H1 (cell line): ENCODE results near the gene POU2AF3. TPM values are rescaled to one million over a fixed set of nuclear protein-coding genes. Genes with fewer than 3 reads are reported as not detected.

ENCODE experiments used
- CTCF ChIA-PET: fragments of 300-600 bp; sonication (Branson Sonifier 250); formaldehyde crosslinking; loops from one replicate; lab custom pipeline; 2021; ENCODE audit not compliant: partially characterized antibody; lab: Charles Lee
- POLR2A ChIA-PET: fragments of 300-600 bp; sonication (Branson Sonifier 250); formaldehyde crosslinking; loops from one replicate; lab custom pipeline; 2021; ENCODE audit warnings: inconsistent platforms; ENCODE audit not compliant: partially characterized antibody; lab: Charles Lee
- DNase-seq, 2 experiments: peaks; one replicate each; pipeline versions ENCODE4 v3.0.0 to v3.0.0-alpha.2; 2010 to 2022; ENCODE audit warnings: low spot score in 2 of 2, low read depth in 1 of 2, mixed read lengths in 1 of 2
- FAIRE-seq: peaks from 2 replicates; lab custom pipeline; 2011; peaks lifted over from hg19 to GRCh38; lab: Jason Lieb, UNC
- H2AFZ ChIP-seq: 2 replicates; pipeline ENCODE4 v1.8.1; 2012; ENCODE audit warnings: low read length, inconsistent platforms
- H2AK5ac ChIP-seq: 2 replicates; pipeline ENCODE4 v1.6.1; 2013; ENCODE audit warnings: low read depth, low read length
- H2BK120ac ChIP-seq: replicated peaks from 2 replicates; pipeline ENCODE3; 2013; ENCODE audit warnings: low read depth, low read length, inconsistent platforms
- H2BK12ac ChIP-seq: 2 replicates; pipeline ENCODE4 v1.6.1; 2013; ENCODE audit warnings: low read depth, low read length
- H2BK15ac ChIP-seq: 2 replicates; pipeline ENCODE4 v1.6.1; 2013; ENCODE audit warnings: low read length
- H2BK20ac ChIP-seq: 2 replicates; pipeline ENCODE4 v1.6.1; 2013; ENCODE audit warnings: low read length
- H2BK5ac ChIP-seq: 2 replicates; pipeline ENCODE4 v1.6.1; 2013; ENCODE audit warnings: low read depth, low read length
- H3K14ac ChIP-seq: 2 replicates; pipeline ENCODE4 v1.6.1; 2013; ENCODE audit warnings: inconsistent platforms; ENCODE audit not compliant: insufficient read length
- H3K18ac ChIP-seq: 2 replicates; pipeline ENCODE4 v1.6.1; 2013; ENCODE audit warnings: low read length; ENCODE audit errors: extremely low read depth
- H3K23ac ChIP-seq: 2 replicates; pipeline ENCODE4 v1.6.1; 2013; ENCODE audit warnings: inconsistent platforms; ENCODE audit not compliant: insufficient read length
- H3K23me2 ChIP-seq: 2 replicates; pipeline ENCODE4 v1.6.1; 2013; ENCODE audit warnings: low read depth, low read length
- H3K27ac ChIP-seq: 2 replicates; pipeline ENCODE4 v1.6.1; 2011; ENCODE audit warnings: low read depth, low read length, inconsistent platforms
- H3K27me3 ChIP-seq, 4 experiments: replicated peaks in 1 of 4; 1 replicate in 1 of 4; 2 replicates in 3 of 4; pipeline versions ENCODE4 v1.6.1 to v1.8.1; 2011 to 2013; ENCODE audit warnings: low read length in 3 of 4, mild to moderate bottlenecking in 3 of 4, inconsistent platforms in 2 of 4, mixed read lengths in 2 of 4, moderate library complexity in 1 of 4; ENCODE audit not compliant: control insufficient read depth in 3 of 4, insufficient read depth in 3 of 4; ENCODE audit errors: extremely low read depth in 1 of 4
- H3K36me3 ChIP-seq, 4 experiments: 2 replicates each; pipeline versions ENCODE4 v1.6.1 to v1.8.1; 2011 to 2013; ENCODE audit warnings: mild to moderate bottlenecking in 4 of 4, low read length in 3 of 4, moderate library complexity in 2 of 4, control low read depth in 1 of 4, inconsistent platforms in 1 of 4; ENCODE audit not compliant: insufficient read depth in 4 of 4, control insufficient read depth in 2 of 4
- H3K4ac ChIP-seq: replicated peaks from 2 replicates; pipeline ENCODE3; 2013; ENCODE audit warnings: low read length, low read depth, mixed read lengths, inconsistent platforms; ENCODE audit not compliant: insufficient read length
- H3K4me1 ChIP-seq, 4 experiments: replicated peaks in 1 of 4; 1 replicate in 1 of 4; 2 replicates in 3 of 4; pipeline versions ENCODE4 v1.6.1 to v1.8.1; 2011 to 2013; ENCODE audit warnings: low read length in 3 of 4, inconsistent platforms in 2 of 4, mixed read lengths in 1 of 4; ENCODE audit not compliant: insufficient read depth in 4 of 4, control insufficient read depth in 3 of 4
- H3K4me2 ChIP-seq, 2 experiments: 2 replicates each; pipeline versions ENCODE4 v1.6.1 to v1.8.1; 2011 to 2013; ENCODE audit warnings: low read depth in 2 of 2, low read length in 2 of 2, control low read depth in 1 of 2, inconsistent platforms in 1 of 2, mild to moderate bottlenecking in 1 of 2; ENCODE audit not compliant: insufficient read depth in 1 of 2
- H3K4me3 ChIP-seq, 4 experiments: fragments of 200-600, 300-600 bp in 1 of 4; sonication (generic), shearing (Covaris generic), sonication (Bioruptor Twin) in 1 of 4; 2 replicates each; pipeline versions ENCODE4 v1.5.1 to v1.8.1; 2011 to 2016; ENCODE audit warnings: low read length in 4 of 4, low read depth in 3 of 4, control low read depth in 2 of 4, inconsistent platforms in 2 of 4, mild to moderate bottlenecking in 2 of 4, mixed read lengths in 1 of 4, moderate library complexity in 1 of 4; ENCODE audit not compliant: insufficient read depth in 2 of 4; ENCODE audit errors: extremely low read depth in 1 of 4
- H3K56ac ChIP-seq: replicated peaks from 2 replicates; pipeline ENCODE3; 2013; ENCODE audit warnings: low read depth, mild to moderate bottlenecking, mixed read lengths, low read length, inconsistent platforms; ENCODE audit not compliant: insufficient read length
- H3K79me1 ChIP-seq: 2 replicates; pipeline ENCODE4 v1.6.1; 2013; ENCODE audit warnings: low read depth, low read length, control low read depth
- H3K79me2 ChIP-seq, 2 experiments: 2 replicates each; pipeline versions ENCODE4 v1.6.1 to v1.8.1; 2012 to 2013; ENCODE audit warnings: low read length in 2 of 2, mild to moderate bottlenecking in 2 of 2, inconsistent platforms in 1 of 2; ENCODE audit not compliant: insufficient read depth in 2 of 2, control insufficient read depth in 1 of 2
- H3K9ac ChIP-seq, 4 experiments: replicated peaks in 1 of 4; 1 replicate in 1 of 4; 2 replicates in 3 of 4; pipeline versions ENCODE4 v1.6.1 to v1.8.1; 2011 to 2013; ENCODE audit warnings: low read depth in 3 of 4, low read length in 3 of 4, control low read depth in 2 of 4, mild to moderate bottlenecking in 2 of 4, moderate library complexity in 2 of 4, inconsistent platforms in 1 of 4; ENCODE audit errors: extremely low read depth in 1 of 4
- H3K9me3 ChIP-seq, 2 experiments: 2 replicates each; pipeline versions ENCODE4 v1.6.1 to v1.8.1; 2012 to 2013; ENCODE audit warnings: mild to moderate bottlenecking in 2 of 2, moderate library complexity in 2 of 2, control low read depth in 1 of 2, inconsistent platforms in 1 of 2, low read depth in 1 of 2, low read length in 1 of 2, mixed read lengths in 1 of 2; ENCODE audit not compliant: insufficient read depth in 2 of 2
- H4K20me1 ChIP-seq, 2 experiments: replicated peaks in 1 of 2; 2 replicates each; pipeline versions ENCODE3 to v1.8.1; 2011 to 2013; ENCODE audit warnings: inconsistent platforms in 2 of 2, low read length in 2 of 2, mild to moderate bottlenecking in 1 of 2; ENCODE audit not compliant: insufficient read depth in 2 of 2, control insufficient read depth in 1 of 2
- H4K5ac ChIP-seq: 2 replicates; pipeline ENCODE4 v1.6.1; 2013; ENCODE audit warnings: low read length, low read depth, mixed read lengths, inconsistent platforms; ENCODE audit not compliant: insufficient read length
- H4K8ac ChIP-seq: 2 replicates; pipeline ENCODE4 v1.8.0; 2013; ENCODE audit warnings: mild to moderate bottlenecking, moderate library complexity, low read length, inconsistent platforms; ENCODE audit not compliant: insufficient read depth; ENCODE audit errors: extremely low read depth
- H4K91ac ChIP-seq: replicated peaks from 2 replicates; pipeline ENCODE3; 2013; ENCODE audit warnings: low read length, mixed read lengths, inconsistent platforms; ENCODE audit not compliant: insufficient read length
- FOSL1 ChIP-seq: IDR thresholded peaks from 2 replicates; pipeline ENCODE4 v1.6.1; 2011; ENCODE audit warnings: mild to moderate bottlenecking, low read depth, low read length, moderate library complexity; ENCODE audit not compliant: insufficient read depth
- KDM4A ChIP-seq: IDR thresholded peaks from one replicate; pipeline ENCODE4 v1.7.1; 2012; ENCODE audit warnings: low read depth, mild to moderate bottlenecking, moderate library complexity, low read length, inconsistent platforms; ENCODE audit not compliant: severe bottlenecking
- RXRA ChIP-seq: IDR thresholded peaks from 2 replicates; pipeline ENCODE4 v1.6.1; 2011; ENCODE audit warnings: low read depth, mild to moderate bottlenecking, low read length, moderate library complexity; ENCODE audit not compliant: insufficient read depth
- SP4 ChIP-seq: IDR thresholded peaks from 2 replicates; pipeline ENCODE4 v1.6.1; 2012; ENCODE audit warnings: low read length, inconsistent platforms
- WGBS, 2 experiments: shearing (Covaris generic) in 1 of 2; methylation state at CpG; one replicate each; pipeline versions ENCODE4 v1.1.6 to v1.1.7; 2013 to 2015; ENCODE audit warnings: low lambda C conversion rate in 2 of 2, mixed read lengths in 2 of 2, inconsistent platforms in 1 of 2, low coverage in 1 of 2, missing lambda C conversion rate in 1 of 2; ENCODE audit not compliant: insufficient replicate concordance in 2 of 2, insufficient coverage in 1 of 2, insufficient read length in 1 of 2; ENCODE audit errors: extremely low coverage in 1 of 2, missing lambda C conversion rate in 1 of 2; 5-methylcytosine and 5-hydroxymethylcytosine counted together
- polyA plus RNA-seq, 7 experiments: library from polyadenylated mRNA; depleted of rRNA in 3 of 7; stranded (reverse) in 5 of 7; unstranded in 2 of 7; fragments of >200 nt in 5 of 7; fragments of 200-250 nt in 2 of 7; gene quantifications; 1 replicate in 5 of 7; 2 replicates in 1 of 7; 4 replicates in 1 of 7; pipeline versions ENCODE4 v1.2.1 to v1.2.3, GENCODE V29; 2011 to 2013; ENCODE audit warnings: missing spikeins in 2 of 7, mixed read lengths in 2 of 7
- total RNA-seq: library from RNA; stranded (reverse); fragmentation: NEBNext Ultra II Directional; extraction: Animal tissue kit (Norgen Biotek cat#: 25700); gene quantifications from 2 replicates; pipeline ENCODE4 v1.2.1, GENCODE V29; 2021

POU2AF3 gene
- total and polyA plus RNA-seq, 2 of the 8 experiments (the other 6 are each of a cell fraction or from before 2014, with no cell fraction given) = 1.2 to 5.7 TPM

DNA sequence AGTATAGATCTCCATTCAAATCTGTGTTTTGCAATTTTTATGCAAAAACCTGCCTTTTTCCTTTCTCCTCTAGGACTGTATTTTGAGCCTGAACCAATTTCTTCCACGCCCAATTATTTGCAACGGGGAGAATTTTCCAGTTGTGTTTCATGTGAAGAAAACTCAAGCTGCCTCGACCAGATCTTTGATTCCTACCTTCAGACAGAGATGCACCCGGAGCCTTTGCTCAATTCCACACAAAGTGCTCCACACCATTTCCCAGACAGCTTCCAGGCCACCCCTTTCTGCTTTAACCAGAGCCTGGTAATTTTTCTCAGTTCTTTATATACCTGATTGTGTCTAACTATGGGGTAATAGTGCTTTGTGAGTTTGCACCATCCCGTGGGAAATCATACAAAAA is 8.0 kb downstream of the POU2AF3 start:
- Histone ChIP-seq H2AK5ac (no peak overlapping the region), H3K23ac (no peak overlapping the region), H2BK5ac (no peak overlapping the region), H3K79me1 (no peaks in the 10 kb centered on the region), H3K4ac (no peak overlapping the region), H3K9ac (no peak overlapping the region), H2AFZ (no peak overlapping the region), H3K56ac (no peak overlapping the region), H3K36me3 (no peaks in the 10 kb centered on the region), H2BK120ac (no peak overlapping the region), H3K27ac (no peak overlapping the region), H3K4me2 (no peak overlapping the region), H4K91ac (no peak overlapping the region), H3K4me1 (peaks cover 0 to 4% (median 0%) of the 10 kb centered on the region in 4 experiments; a peak in 1 of 7 replicates), H3K14ac (no peak overlapping the region), H3K18ac (no peak overlapping the region), H2BK20ac (no peak overlapping the region), H4K8ac (no peak overlapping the region), H4K20me1 (no peaks in the 10 kb centered on the region), H4K5ac (no peak overlapping the region), H3K27me3 (no peaks in the 10 kb centered on the region), H3K23me2 (peaks cover 4% of the 10 kb centered on the region; the same call in 1 of the 2 replicates), H3K4me3 (no peak overlapping the region), H3K79me2 (no peaks in the 10 kb centered on the region), H2BK15ac (no peak overlapping the region), H3K9me3 (no peaks in the 10 kb centered on the region), H2BK12ac (no peak overlapping the region)
- POLR2A ChIA-PET = no interaction called here
- no peak for TF ChIP-seq RXRA
- no peak for TF ChIP-seq SP4
- TF ChIP-seq FOSL1 = no peak
- no peak for TF ChIP-seq KDM4A
- CTCF ChIA-PET = no interaction called here
- WGBS, 2 experiments = 89% methylated on average over 5 of the region's 5 CpGs; no CpG with 5 or more reads in 1 of the 2 experiments
- FAIRE-seq = no peak
- DNase-seq = no peak
